HG03095 (cell line): Measurements from ENCODE around the gene PPP2R5A.

Experiments
- ATAC-seq: cut with Tn5 transposase; IDR thresholded peaks from one replicate; pipeline ENCODE4 v1.9.1; 2021; ENCODE audit warnings: moderate library complexity; ENCODE audit not compliant: unreplicated experiment

The PPP2R5A gene

DNA sequence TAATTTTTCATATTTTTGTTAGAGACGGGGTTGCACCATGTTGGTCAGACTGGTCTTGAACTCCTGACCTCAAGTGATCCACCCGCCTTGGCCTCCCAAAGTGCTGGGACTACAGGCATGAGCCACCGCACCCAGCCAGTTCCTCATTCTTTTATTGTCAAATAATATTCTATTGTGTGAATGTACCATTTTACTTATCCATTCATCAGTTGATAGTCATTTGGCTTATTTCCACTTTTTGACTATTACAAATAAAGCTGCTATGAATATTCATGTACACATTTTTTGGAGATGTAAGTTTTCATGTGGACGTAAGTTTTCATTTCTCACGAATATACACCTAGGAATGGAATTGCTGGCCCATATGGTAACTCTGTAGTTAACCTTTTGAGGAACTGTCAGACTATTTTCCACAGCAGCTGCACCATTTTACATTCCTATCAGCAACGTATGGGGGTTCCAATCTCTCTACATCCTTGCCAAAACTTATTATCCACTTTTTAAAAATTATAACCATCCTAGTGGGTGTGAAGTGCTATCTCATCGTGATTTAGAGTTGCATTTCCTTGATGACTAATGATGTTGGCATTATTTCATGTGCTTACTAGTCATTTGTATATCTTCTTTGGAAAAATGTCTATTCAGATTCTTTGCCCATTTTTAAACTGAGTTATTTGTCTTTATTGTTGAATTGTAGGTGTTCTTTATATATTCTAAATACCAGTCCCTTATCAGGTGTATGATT lies 116.8 kb downstream of the PPP2R5A start:
- no peak for ATAC-seq

GRCh38 chr1:212402666-212403321 lies 117.6 kb downstream of the PPP2R5A start:
- ATAC-seq, result no peak

DNA sequence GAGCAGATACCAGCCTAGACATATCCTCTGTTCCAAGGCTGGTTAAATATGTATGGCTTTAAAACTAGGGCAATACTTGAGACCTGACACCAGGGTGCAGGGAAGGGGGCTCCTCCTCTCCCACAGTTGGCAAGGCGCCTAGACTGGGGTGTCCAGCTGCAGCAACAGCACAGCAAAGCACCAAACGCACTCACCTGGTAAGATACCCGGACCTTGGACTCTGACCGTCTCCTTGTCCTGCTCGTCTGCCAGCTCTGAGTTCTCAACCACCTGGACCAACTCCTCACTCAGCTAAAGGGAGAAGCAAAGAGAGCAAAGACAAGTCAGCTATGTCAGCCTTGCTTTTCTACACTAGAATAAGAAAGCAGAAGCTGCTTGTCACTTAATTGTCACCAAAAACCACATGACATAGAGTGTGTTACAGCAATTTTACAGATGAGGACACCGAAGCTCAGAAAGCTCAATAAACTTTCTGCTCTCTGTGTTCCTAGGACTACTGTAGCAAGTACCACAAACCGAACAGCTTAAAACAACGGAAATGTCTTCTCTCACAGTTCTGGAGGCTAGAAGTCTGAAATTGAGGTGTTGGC lies 125.1 kb downstream of the PPP2R5A start:
- no peak for ATAC-seq
